Measurements from ENCODE around the gene AP3B1. TPM values are rescaled to one million over a fixed set of nuclear protein-coding genes. Genes with fewer than 3 reads are reported as not detected.

The AP3B1 gene, protein sequence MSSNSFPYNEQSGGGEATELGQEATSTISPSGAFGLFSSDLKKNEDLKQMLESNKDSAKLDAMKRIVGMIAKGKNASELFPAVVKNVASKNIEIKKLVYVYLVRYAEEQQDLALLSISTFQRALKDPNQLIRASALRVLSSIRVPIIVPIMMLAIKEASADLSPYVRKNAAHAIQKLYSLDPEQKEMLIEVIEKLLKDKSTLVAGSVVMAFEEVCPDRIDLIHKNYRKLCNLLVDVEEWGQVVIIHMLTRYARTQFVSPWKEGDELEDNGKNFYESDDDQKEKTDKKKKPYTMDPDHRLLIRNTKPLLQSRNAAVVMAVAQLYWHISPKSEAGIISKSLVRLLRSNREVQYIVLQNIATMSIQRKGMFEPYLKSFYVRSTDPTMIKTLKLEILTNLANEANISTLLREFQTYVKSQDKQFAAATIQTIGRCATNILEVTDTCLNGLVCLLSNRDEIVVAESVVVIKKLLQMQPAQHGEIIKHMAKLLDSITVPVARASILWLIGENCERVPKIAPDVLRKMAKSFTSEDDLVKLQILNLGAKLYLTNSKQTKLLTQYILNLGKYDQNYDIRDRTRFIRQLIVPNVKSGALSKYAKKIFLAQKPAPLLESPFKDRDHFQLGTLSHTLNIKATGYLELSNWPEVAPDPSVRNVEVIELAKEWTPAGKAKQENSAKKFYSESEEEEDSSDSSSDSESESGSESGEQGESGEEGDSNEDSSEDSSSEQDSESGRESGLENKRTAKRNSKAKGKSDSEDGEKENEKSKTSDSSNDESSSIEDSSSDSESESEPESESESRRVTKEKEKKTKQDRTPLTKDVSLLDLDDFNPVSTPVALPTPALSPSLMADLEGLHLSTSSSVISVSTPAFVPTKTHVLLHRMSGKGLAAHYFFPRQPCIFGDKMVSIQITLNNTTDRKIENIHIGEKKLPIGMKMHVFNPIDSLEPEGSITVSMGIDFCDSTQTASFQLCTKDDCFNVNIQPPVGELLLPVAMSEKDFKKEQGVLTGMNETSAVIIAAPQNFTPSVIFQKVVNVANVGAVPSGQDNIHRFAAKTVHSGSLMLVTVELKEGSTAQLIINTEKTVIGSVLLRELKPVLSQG
- 34.8 TPM for total RNA-seq

GRCh38 chr5:78294248-78295034 lies at the start of gene AP3B1:
Gene AP3B1, minus strand, starts transcription at chr5:78294698. Its CDS starts 119 bp downstream, at chr5:78294579.

Small RNA genes lying within 50 kb of the gene (small RNA-seq; reads per million reads assigned to genes)
- gene RF00019 (not detected), gene RNU6-183P (not detected)

Other genes with a start within 250 kb of the AP3B1 start
- 280 TPM for gene SCAMP1, start 65.9 kb upstream of the AP3B1 start, total RNA-seq